ENCODE data around the gene PARVB.

DNA sequence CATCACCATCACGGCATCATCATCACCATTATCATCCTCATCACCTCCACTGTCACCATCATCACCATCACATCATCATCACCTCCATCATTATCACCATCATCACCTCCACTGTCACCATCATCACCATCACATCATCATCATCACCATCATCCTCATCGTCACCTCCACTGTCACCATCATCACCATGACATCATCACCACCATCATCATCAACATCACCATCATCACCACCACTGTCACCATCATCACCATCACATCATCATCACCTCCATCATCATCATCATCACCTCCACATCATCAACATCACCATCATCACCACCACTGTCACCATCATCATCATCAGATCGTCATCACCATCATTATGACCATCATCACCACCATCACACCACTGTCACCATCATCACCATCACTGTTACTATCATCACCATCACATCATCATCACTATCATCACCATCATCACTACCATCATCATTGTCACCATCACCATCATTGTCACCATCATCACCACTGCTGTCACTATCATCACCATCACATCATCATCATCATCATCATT is 189.5 kb downstream of the PARVB start:
- TF ChIP-seq EZH2 (IDR thresholded peaks at IDR 0.05; ENCODE audit: low read length) (no peak), CTCF (optimal IDR thresholded peaks at IDR 0.05 in 1 of 3, IDR thresholded peaks at IDR 0.05 in 1 of 3, conservative IDR thresholded peaks at IDR 0.05 in 1 of 3; ENCODE audit: extremely low read depth in 1 of 3, insufficient read depth in 2 of 3, low read length in 3 of 3) (no peak)
